H1 (cell line): ENCODE data around the gene RUSF1. TPM values are rescaled to one million over a fixed set of nuclear protein-coding genes. Genes with fewer than 3 reads are reported as not detected.
"Not testable (repeated sequence)": the region's sequence is repeated elsewhere in the genome, so short reads cannot be mapped to it uniquely, and the experiment has no call there.

Experiments
- CTCF ChIA-PET: fragments of 300-600 bp; sonication (Branson Sonifier 250); formaldehyde crosslinking; loops from one replicate; lab custom pipeline; 2021; ENCODE audit not compliant: partially characterized antibody; lab: Charles Lee
- POLR2A ChIA-PET: fragments of 300-600 bp; sonication (Branson Sonifier 250); formaldehyde crosslinking; loops from one replicate; lab custom pipeline; 2021; ENCODE audit warnings: inconsistent platforms; ENCODE audit not compliant: partially characterized antibody; lab: Charles Lee
- DNase-seq, 2 experiments: peaks; one replicate each; pipeline versions ENCODE4 v3.0.0 to v3.0.0-alpha.2; 2010 to 2022; ENCODE audit warnings: low spot score in 2 of 2, low read depth in 1 of 2, mixed read lengths in 1 of 2
- FAIRE-seq: peaks from 2 replicates; lab custom pipeline; 2011; peaks lifted over from hg19 to GRCh38; lab: Jason Lieb, UNC
- H2AFZ ChIP-seq: 2 replicates; pipeline ENCODE4 v1.8.1; 2012; ENCODE audit warnings: low read length, inconsistent platforms
- H2AK5ac ChIP-seq: 2 replicates; pipeline ENCODE4 v1.6.1; 2013; ENCODE audit warnings: low read depth, low read length
- H2BK120ac ChIP-seq: replicated peaks from 2 replicates; pipeline ENCODE3; 2013; ENCODE audit warnings: low read depth, low read length, inconsistent platforms
- H2BK12ac ChIP-seq: 2 replicates; pipeline ENCODE4 v1.6.1; 2013; ENCODE audit warnings: low read depth, low read length
- H2BK15ac ChIP-seq: 2 replicates; pipeline ENCODE4 v1.6.1; 2013; ENCODE audit warnings: low read length
- H2BK20ac ChIP-seq: 2 replicates; pipeline ENCODE4 v1.6.1; 2013; ENCODE audit warnings: low read length
- H2BK5ac ChIP-seq: 2 replicates; pipeline ENCODE4 v1.6.1; 2013; ENCODE audit warnings: low read depth, low read length
- H3K14ac ChIP-seq: 2 replicates; pipeline ENCODE4 v1.6.1; 2013; ENCODE audit warnings: inconsistent platforms; ENCODE audit not compliant: insufficient read length
- H3K18ac ChIP-seq: 2 replicates; pipeline ENCODE4 v1.6.1; 2013; ENCODE audit warnings: low read length; ENCODE audit errors: extremely low read depth
- H3K23ac ChIP-seq: 2 replicates; pipeline ENCODE4 v1.6.1; 2013; ENCODE audit warnings: inconsistent platforms; ENCODE audit not compliant: insufficient read length
- H3K23me2 ChIP-seq: 2 replicates; pipeline ENCODE4 v1.6.1; 2013; ENCODE audit warnings: low read depth, low read length
- H3K27ac ChIP-seq: 2 replicates; pipeline ENCODE4 v1.6.1; 2011; ENCODE audit warnings: low read depth, low read length, inconsistent platforms
- H3K27me3 ChIP-seq, 4 experiments: replicated peaks in 1 of 4; 1 replicate in 1 of 4; 2 replicates in 3 of 4; pipeline versions ENCODE4 v1.6.1 to v1.8.1; 2011 to 2013; ENCODE audit warnings: low read length in 3 of 4, mild to moderate bottlenecking in 3 of 4, inconsistent platforms in 2 of 4, mixed read lengths in 2 of 4, moderate library complexity in 1 of 4; ENCODE audit not compliant: control insufficient read depth in 3 of 4, insufficient read depth in 3 of 4; ENCODE audit errors: extremely low read depth in 1 of 4
- H3K36me3 ChIP-seq, 4 experiments: 2 replicates each; pipeline versions ENCODE4 v1.6.1 to v1.8.1; 2011 to 2013; ENCODE audit warnings: mild to moderate bottlenecking in 4 of 4, low read length in 3 of 4, moderate library complexity in 2 of 4, control low read depth in 1 of 4, inconsistent platforms in 1 of 4; ENCODE audit not compliant: insufficient read depth in 4 of 4, control insufficient read depth in 2 of 4
- H3K4ac ChIP-seq: replicated peaks from 2 replicates; pipeline ENCODE3; 2013; ENCODE audit warnings: low read length, low read depth, mixed read lengths, inconsistent platforms; ENCODE audit not compliant: insufficient read length
- H3K4me1 ChIP-seq, 4 experiments: replicated peaks in 1 of 4; 1 replicate in 1 of 4; 2 replicates in 3 of 4; pipeline versions ENCODE4 v1.6.1 to v1.8.1; 2011 to 2013; ENCODE audit warnings: low read length in 3 of 4, inconsistent platforms in 2 of 4, mixed read lengths in 1 of 4; ENCODE audit not compliant: insufficient read depth in 4 of 4, control insufficient read depth in 3 of 4
- H3K4me2 ChIP-seq, 2 experiments: 2 replicates each; pipeline versions ENCODE4 v1.6.1 to v1.8.1; 2011 to 2013; ENCODE audit warnings: low read depth in 2 of 2, low read length in 2 of 2, control low read depth in 1 of 2, inconsistent platforms in 1 of 2, mild to moderate bottlenecking in 1 of 2; ENCODE audit not compliant: insufficient read depth in 1 of 2
- H3K4me3 ChIP-seq, 4 experiments: fragments of 200-600, 300-600 bp in 1 of 4; sonication (generic), shearing (Covaris generic), sonication (Bioruptor Twin) in 1 of 4; 2 replicates each; pipeline versions ENCODE4 v1.5.1 to v1.8.1; 2011 to 2016; ENCODE audit warnings: low read length in 4 of 4, low read depth in 3 of 4, control low read depth in 2 of 4, inconsistent platforms in 2 of 4, mild to moderate bottlenecking in 2 of 4, mixed read lengths in 1 of 4, moderate library complexity in 1 of 4; ENCODE audit not compliant: insufficient read depth in 2 of 4; ENCODE audit errors: extremely low read depth in 1 of 4
- H3K56ac ChIP-seq: replicated peaks from 2 replicates; pipeline ENCODE3; 2013; ENCODE audit warnings: low read depth, mild to moderate bottlenecking, mixed read lengths, low read length, inconsistent platforms; ENCODE audit not compliant: insufficient read length
- H3K79me1 ChIP-seq: 2 replicates; pipeline ENCODE4 v1.6.1; 2013; ENCODE audit warnings: low read depth, low read length, control low read depth
- H3K79me2 ChIP-seq, 2 experiments: 2 replicates each; pipeline versions ENCODE4 v1.6.1 to v1.8.1; 2012 to 2013; ENCODE audit warnings: low read length in 2 of 2, mild to moderate bottlenecking in 2 of 2, inconsistent platforms in 1 of 2; ENCODE audit not compliant: insufficient read depth in 2 of 2, control insufficient read depth in 1 of 2
- H3K9ac ChIP-seq, 4 experiments: replicated peaks in 1 of 4; 1 replicate in 1 of 4; 2 replicates in 3 of 4; pipeline versions ENCODE4 v1.6.1 to v1.8.1; 2011 to 2013; ENCODE audit warnings: low read depth in 3 of 4, low read length in 3 of 4, control low read depth in 2 of 4, mild to moderate bottlenecking in 2 of 4, moderate library complexity in 2 of 4, inconsistent platforms in 1 of 4; ENCODE audit errors: extremely low read depth in 1 of 4
- H3K9me3 ChIP-seq, 2 experiments: 2 replicates each; pipeline versions ENCODE4 v1.6.1 to v1.8.1; 2012 to 2013; ENCODE audit warnings: mild to moderate bottlenecking in 2 of 2, moderate library complexity in 2 of 2, control low read depth in 1 of 2, inconsistent platforms in 1 of 2, low read depth in 1 of 2, low read length in 1 of 2, mixed read lengths in 1 of 2; ENCODE audit not compliant: insufficient read depth in 2 of 2
- H4K20me1 ChIP-seq, 2 experiments: replicated peaks in 1 of 2; 2 replicates each; pipeline versions ENCODE3 to v1.8.1; 2011 to 2013; ENCODE audit warnings: inconsistent platforms in 2 of 2, low read length in 2 of 2, mild to moderate bottlenecking in 1 of 2; ENCODE audit not compliant: insufficient read depth in 2 of 2, control insufficient read depth in 1 of 2
- H4K5ac ChIP-seq: 2 replicates; pipeline ENCODE4 v1.6.1; 2013; ENCODE audit warnings: low read length, low read depth, mixed read lengths, inconsistent platforms; ENCODE audit not compliant: insufficient read length
- H4K8ac ChIP-seq: 2 replicates; pipeline ENCODE4 v1.8.0; 2013; ENCODE audit warnings: mild to moderate bottlenecking, moderate library complexity, low read length, inconsistent platforms; ENCODE audit not compliant: insufficient read depth; ENCODE audit errors: extremely low read depth
- H4K91ac ChIP-seq: replicated peaks from 2 replicates; pipeline ENCODE3; 2013; ENCODE audit warnings: low read length, mixed read lengths, inconsistent platforms; ENCODE audit not compliant: insufficient read length
- BACH1 ChIP-seq: IDR thresholded peaks from 2 replicates; pipeline ENCODE4 v1.6.1; 2012; ENCODE audit warnings: low read length, improper control_type of control experiment
- CHD2 ChIP-seq: IDR thresholded peaks from 2 replicates; pipeline ENCODE4 v1.6.1; 2012; ENCODE audit warnings: low read length, improper control_type of control experiment
- E2F6 ChIP-seq: IDR thresholded peaks from 2 replicates; pipeline ENCODE4 v1.6.1; 2012; ENCODE audit warnings: inconsistent platforms
- SP1 ChIP-seq: IDR thresholded peaks from 2 replicates; pipeline ENCODE4 v1.6.1; 2011; ENCODE audit warnings: low read depth, low read length
- WGBS, 2 experiments: shearing (Covaris generic) in 1 of 2; methylation state at CpG; one replicate each; pipeline versions ENCODE4 v1.1.6 to v1.1.7; 2013 to 2015; ENCODE audit warnings: low lambda C conversion rate in 2 of 2, mixed read lengths in 2 of 2, inconsistent platforms in 1 of 2, low coverage in 1 of 2, missing lambda C conversion rate in 1 of 2; ENCODE audit not compliant: insufficient replicate concordance in 2 of 2, insufficient coverage in 1 of 2, insufficient read length in 1 of 2; ENCODE audit errors: extremely low coverage in 1 of 2, missing lambda C conversion rate in 1 of 2; 5-methylcytosine and 5-hydroxymethylcytosine counted together
- polyA plus RNA-seq, 7 experiments: library from polyadenylated mRNA; depleted of rRNA in 3 of 7; stranded (reverse) in 5 of 7; unstranded in 2 of 7; fragments of >200 nt in 5 of 7; fragments of 200-250 nt in 2 of 7; gene quantifications; 1 replicate in 5 of 7; 2 replicates in 1 of 7; 4 replicates in 1 of 7; pipeline versions ENCODE4 v1.2.1 to v1.2.3, GENCODE V29; 2011 to 2013; ENCODE audit warnings: missing spikeins in 2 of 7, mixed read lengths in 2 of 7
- total RNA-seq: library from RNA; stranded (reverse); fragmentation: NEBNext Ultra II Directional; extraction: Animal tissue kit (Norgen Biotek cat#: 25700); gene quantifications from 2 replicates; pipeline ENCODE4 v1.2.1, GENCODE V29; 2021

RUSF1 gene
- total and polyA plus RNA-seq, 2 of the 8 experiments (the other 6 are each of a cell fraction or from before 2014, with no cell fraction given), result 22.5 to 33.7 TPM

DNA sequence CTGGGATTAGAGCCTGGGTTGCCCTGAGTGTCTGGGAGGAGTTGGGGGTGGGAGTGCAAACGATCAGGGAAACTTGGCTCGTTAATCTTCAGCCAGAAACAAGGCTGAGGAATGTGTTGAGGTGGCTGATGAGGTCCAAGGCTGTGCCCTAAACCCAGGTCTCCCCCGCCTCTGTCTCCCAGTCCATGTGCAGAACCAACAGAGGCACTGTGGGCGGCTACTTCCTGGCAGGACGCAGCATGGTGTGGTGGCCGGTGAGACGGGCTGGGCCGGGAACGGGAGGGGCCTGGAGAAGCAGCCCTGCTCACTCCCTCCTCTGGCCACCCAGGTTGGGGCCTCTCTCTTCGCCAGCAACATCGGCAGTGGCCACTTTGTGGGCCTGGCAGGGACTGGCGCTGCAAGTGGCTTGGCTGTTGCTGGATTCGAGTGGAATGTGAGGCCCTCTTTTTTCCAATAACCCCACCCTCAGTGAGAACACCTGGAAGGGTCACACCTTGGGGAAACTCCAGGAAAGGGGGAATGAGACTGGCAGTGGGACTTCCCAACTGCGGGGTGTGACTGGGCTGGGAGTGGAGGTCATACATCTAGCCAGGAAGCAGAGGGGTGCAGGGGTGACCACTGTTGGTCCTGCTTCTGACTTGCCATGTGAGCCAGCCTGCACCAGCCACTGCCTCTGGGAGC is 23.6 kb downstream of the RUSF1 start (continued):
- TF ChIP-seq E2F6 (no peak), SP1 (no peak), BACH1 (no peak), CHD2 (no peak)

GRCh38 chr16:31484048-31484447 is 24.1 kb downstream of the RUSF1 start:
- H3K4ac ChIP-seq, H2BK12ac ChIP-seq, H3K4me1 ChIP-seq, H2AFZ ChIP-seq, H3K4me3 ChIP-seq, DNase-seq, H2BK5ac ChIP-seq, H3K18ac ChIP-seq, H3K23ac ChIP-seq, H2BK15ac ChIP-seq, H2AK5ac ChIP-seq, H3K9me3 ChIP-seq, H2BK20ac ChIP-seq, H3K79me2 ChIP-seq, H3K14ac ChIP-seq, H2BK120ac ChIP-seq, H3K56ac ChIP-seq, H3K27ac ChIP-seq, H3K9ac ChIP-seq, H3K36me3 ChIP-seq, H4K91ac ChIP-seq, FAIRE-seq, H4K5ac ChIP-seq, H3K79me1 ChIP-seq, H4K8ac ChIP-seq: not testable (repeated sequence)
- ChIA-PET POLR2A (interaction anchor here (0.7 to 1.2 kb wide), 3 partner anchors 10 to 24 kb away, joined by 3 read pairs; partner anchors contain the start of gene RUSF1), CTCF (interaction anchor here (0.6 kb wide), 2 partner anchors 241 to 254 kb away, joined by 3 read pairs; no protein-coding TSS in a partner anchor)
- H3K4me2 ChIP-seq, result 0 out of 4 replicates have a peak overlapping the region, but pooled peaks of 1 of the 2 experiments have one; percentile 6
- H3K23me2 ChIP-seq, result peaks cover 15% of the 10 kb centered on the region
- peaks cover 12 to 61% (median 43%) of the 10 kb centered on the region in 4 experiments for H3K27me3 ChIP-seq
- WGBS, 2 experiments, result 73% methylated on average over 3 of the region's 4 CpGs; no CpG with 5 or more reads in 1 of the 2 experiments
- peaks cover 0 to 12% of the 10 kb centered on the region in 2 experiments for H4K20me1 ChIP-seq
